ENCODE data around the gene FAM8A1. TPM values are rescaled to one million over a fixed set of nuclear protein-coding genes. Genes with fewer than 3 reads are reported as not detected.
"Not testable (repeated sequence)": the region's sequence is repeated elsewhere in the genome, so short reads cannot be mapped to it uniquely, and the experiment has no call there.

Gene FAM8A1
- total RNA-seq: 10 to 100 TPM; 13.7 to 55.7 (median 27.4) TPM

DNA sequence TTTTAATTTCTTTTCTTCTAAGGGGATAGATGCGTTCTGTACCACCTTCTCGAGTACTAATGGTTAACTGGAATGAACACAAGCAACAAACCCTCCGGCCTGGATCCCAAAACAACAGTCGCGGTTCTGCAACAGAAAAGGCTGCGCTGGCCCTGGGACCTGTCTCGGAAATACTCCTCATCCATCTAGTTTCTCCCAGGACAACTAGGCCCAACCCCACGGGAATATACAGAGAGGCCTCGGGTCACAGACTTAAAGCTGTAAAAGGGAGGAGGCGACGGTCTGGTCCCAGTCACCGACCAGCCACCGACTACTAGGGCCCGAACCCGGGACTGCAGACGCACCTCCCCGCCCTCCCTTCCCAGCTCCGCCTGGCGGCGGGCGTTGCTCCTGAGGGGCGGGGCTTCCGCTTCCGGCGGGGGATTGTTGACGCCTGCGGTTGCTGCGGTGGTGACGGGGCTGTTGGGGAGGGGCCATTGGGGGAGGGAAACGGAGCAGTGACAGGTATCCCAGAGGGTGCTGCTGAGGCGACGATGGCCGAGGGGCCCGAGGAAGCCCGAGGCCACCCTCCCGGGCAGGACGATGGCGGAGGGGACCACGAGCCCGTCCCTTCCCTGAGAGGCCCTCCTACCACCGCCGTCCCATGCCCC lies at the start of gene FAM8A1:
FAM8A1 (plus strand) TSS at position 426 of the 650 bp plus-strand sequence; CDS start at position 534, 108 bp downstream.
- Histone ChIP-seq H3K4me1 (replicated peaks in 1 of 2) (peaks cover 3 to 14% of the 10 kb centered on the region in 2 donors), H3K27ac (peak within 1 kb of the TSS; percentile 95 to 96), H3K4me3 (peak within 1 kb of the TSS; percentile 66 to 93 (median 89))
- in situ Hi-C loops (cut with MboI; ENCODE audit: low pct_unique_long_range_greater_than_20kb in 2 of 9, low sequenced_read_pairs in 9 of 9, unreplicated experiment in 9 of 9): loop anchor here in 8 of 9 experiments (10.0 to 25.0 kb wide), 3 partner anchors 205 to 445 kb away; no protein-coding TSS in a partner anchor
- WGBS, 10 experiments: 0 to 83% (median 41%) methylated on average over 1 to 9 of the region's 42 CpGs; no CpG with 5 or more reads in 2 of the 10 experiments
- peak; percentile 89 to 96 (median 94) for ATAC-seq (replicated peaks in 6 of 8)

DNA sequence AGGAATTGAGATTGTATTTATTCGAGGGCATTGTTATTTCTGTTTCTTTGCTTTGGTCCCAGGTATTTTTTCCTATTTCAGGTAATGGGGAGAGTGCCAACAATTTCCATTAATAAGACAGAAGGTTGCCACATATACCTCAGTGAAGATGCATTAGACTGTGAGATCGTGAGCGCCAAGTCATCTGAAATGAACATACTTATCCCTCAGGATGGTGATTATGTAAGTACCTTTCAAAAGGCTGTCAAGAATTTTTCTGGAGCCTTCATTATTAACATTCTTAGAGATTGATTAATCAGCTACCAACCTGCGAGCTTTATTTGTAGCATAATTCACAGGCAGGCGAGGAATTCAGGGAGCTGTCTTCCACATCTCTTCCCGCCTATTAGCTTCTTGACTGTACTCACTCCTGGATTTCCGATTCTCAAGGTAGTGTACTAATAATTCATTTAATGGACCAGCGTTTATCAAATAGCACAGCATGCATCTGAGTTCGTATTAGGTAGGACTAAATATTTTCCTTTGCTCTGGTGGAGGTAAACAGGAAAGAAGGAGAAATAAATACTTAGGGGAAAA lies 48.6 kb upstream of the FAM8A1 start:
- Histone ChIP-seq H3K27ac (no peak overlapping the region), H3K4me3 (no peak overlapping the region), H3K4me1 (replicated peaks in 1 of 2) (no peaks in the 10 kb centered on the region)
- 69 to 93% (median 86%) methylated on average over 2 to 9 of the region's 9 CpGs for WGBS, 10 experiments
- ATAC-seq (replicated peaks in 6 of 8): no peak
- in situ Hi-C loops (cut with MboI; ENCODE audit: low pct_unique_long_range_greater_than_20kb in 2 of 9, low sequenced_read_pairs in 9 of 9, unreplicated experiment in 9 of 9): no loop called here

DNA sequence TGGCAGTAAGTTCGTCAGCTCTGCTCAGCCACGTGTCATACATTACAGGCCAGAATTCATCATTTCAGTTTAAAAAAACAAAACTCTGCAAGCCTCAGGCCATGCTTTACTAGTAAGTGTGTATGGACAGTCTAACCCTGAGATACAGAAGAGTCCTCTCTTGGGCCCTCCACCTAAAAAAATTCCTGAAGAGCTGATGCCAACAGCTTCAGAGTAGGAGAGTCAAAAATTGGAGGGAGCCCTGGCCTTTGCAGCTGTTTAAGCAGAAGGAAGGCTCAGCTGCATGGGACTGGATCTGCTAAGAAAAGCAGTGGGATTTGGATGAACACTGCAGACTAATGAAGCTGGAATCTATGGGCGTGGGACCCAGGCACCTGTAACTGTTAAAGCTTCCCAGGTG lies 47.2 kb upstream of the FAM8A1 start:
- in situ Hi-C loops (cut with MboI; ENCODE audit: low pct_unique_long_range_greater_than_20kb in 2 of 9, low sequenced_read_pairs in 9 of 9, unreplicated experiment in 9 of 9): no loop called here
- no peak overlapping the region for H3K27ac ChIP-seq
- no peaks in the 10 kb centered on the region for H3K4me1 ChIP-seq (replicated peaks in 1 of 2)
- ATAC-seq (replicated peaks in 6 of 8): no peak
- no peak overlapping the region for H3K4me3 ChIP-seq
- 33 to 100% (median 79%) methylated on average over 1 to 3 of the region's 3 CpGs; no CpG with 5 or more reads in 4 of the 10 experiments for WGBS, 10 experiments

DNA sequence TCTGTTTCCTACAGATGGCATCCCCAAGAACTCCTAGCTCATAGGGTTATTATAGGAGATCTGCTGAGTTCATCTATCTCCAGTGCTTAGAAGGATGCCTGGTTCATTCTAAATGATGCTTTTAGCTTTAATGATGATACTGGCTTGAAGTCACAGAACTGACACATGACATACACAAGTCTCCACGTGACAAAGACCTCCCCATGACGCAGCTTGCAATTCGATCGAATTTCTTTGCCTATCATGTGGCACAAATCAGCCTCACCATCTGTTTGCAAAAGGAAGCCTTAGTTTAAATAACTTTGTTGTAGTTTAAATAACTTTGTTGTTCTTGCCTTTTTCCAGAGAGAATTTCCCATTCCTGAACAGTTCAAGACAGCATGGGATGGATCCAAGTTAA lies 44.1 kb upstream of the FAM8A1 start:
- ATAC-seq (replicated peaks in 6 of 8): no peak
- WGBS, 10 experiments: 7 to 100% (median 90%) methylated on average over 3 to 4 of the region's 4 CpGs; no CpG with 5 or more reads in 2 of the 10 experiments
- H3K27ac ChIP-seq: no peak overlapping the region
- no peak overlapping the region for H3K4me3 ChIP-seq
- in situ Hi-C loops (cut with MboI; ENCODE audit: low pct_unique_long_range_greater_than_20kb in 2 of 9, low sequenced_read_pairs in 9 of 9, unreplicated experiment in 9 of 9): no loop called here
- no peaks in the 10 kb centered on the region for H3K4me1 ChIP-seq (replicated peaks in 1 of 2)

GRCh38 chr6:17562636-17563035 lies 37.5 kb upstream of the FAM8A1 start:
- H3K4me1 ChIP-seq (replicated peaks in 1 of 2): no peaks in the 10 kb centered on the region
- ATAC-seq (replicated peaks in 6 of 8): no peak
- no peak overlapping the region for H3K27ac ChIP-seq
- WGBS, 10 experiments: 34 to 92% (median 75%) methylated on average over 2 to 3 of the region's 3 CpGs
- in situ Hi-C loops (cut with MboI; ENCODE audit: low pct_unique_long_range_greater_than_20kb in 2 of 9, low sequenced_read_pairs in 9 of 9, unreplicated experiment in 9 of 9): no loop called here
- no peak overlapping the region for H3K4me3 ChIP-seq

DNA sequence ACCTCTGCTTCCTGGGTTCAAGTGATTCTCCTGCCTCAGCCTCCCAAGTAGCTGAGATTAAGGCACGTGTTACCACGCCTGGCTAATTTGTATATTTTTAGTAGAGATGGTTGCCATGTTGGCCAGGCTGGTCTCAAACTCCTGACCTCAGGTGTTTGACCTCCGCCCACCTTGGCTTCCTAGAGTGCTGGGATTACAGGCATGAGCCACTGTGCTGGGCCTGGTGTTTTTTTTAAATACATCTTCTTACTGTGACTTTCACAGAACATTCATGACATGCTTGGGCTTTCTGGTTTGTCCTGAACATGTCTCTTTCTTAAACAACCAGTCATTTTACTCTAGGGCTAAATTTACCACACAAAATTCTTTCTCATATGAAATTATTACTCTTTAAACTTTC lies 34.7 kb upstream of the FAM8A1 start:
- WGBS, 10 experiments: 0 to 100% (median 61%) methylated on average over 1 to 3 of the region's 3 CpGs; no CpG with 5 or more reads in 1 of the 10 experiments
- no peak for ATAC-seq (replicated peaks in 6 of 8)
- in situ Hi-C loops (cut with MboI; ENCODE audit: low pct_unique_long_range_greater_than_20kb in 2 of 9, low sequenced_read_pairs in 9 of 9, unreplicated experiment in 9 of 9): no loop called here
- no peak overlapping the region for H3K27ac ChIP-seq
- no peak overlapping the region for H3K4me3 ChIP-seq
- no peaks in the 10 kb centered on the region for H3K4me1 ChIP-seq (replicated peaks in 1 of 2)

DNA sequence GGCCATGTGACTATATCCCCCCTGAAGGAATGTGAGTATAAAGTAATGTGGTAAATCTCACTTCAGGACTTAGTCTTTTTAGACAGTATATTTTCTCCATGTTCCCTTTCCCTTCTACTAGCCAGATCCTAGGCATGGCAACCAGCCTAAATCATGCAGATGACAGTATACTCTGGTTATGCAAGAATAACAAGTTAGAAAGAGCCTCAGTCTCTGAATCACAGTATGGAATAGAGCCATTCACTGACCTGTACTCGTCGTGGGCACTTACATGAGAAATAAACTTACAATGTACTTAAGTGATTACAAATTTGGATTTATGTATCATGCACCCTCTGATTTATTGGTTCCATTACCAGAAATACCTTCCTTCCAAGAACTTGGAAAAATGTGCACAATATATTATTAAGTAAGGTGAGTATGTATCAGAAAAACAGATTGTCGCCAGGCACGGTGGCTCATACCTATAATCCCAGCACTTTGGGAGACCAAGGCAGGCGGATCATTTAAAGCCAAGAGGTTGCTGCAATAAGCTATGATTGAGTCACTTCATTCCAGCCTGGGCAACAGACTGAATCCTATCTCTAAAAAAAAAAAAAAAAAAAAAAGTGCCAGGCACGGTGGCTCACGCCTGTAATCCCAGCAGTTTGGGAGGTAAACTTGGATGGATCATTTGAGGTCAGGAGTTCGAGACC lies 25.1 kb upstream of the FAM8A1 start:
- H3K27ac ChIP-seq: no peak overlapping the region
- H3K4me1 ChIP-seq (replicated peaks in 1 of 2): no peaks in the 10 kb centered on the region
- WGBS, 10 experiments: 17 to 96% (median 82%) methylated on average over 1 to 7 of the region's 8 CpGs; no CpG with 5 or more reads in 2 of the 10 experiments
- peak in 2 of 8 experiments; percentile 75 to 77 for ATAC-seq (replicated peaks in 6 of 8)
- in situ Hi-C loops (cut with MboI; ENCODE audit: low pct_unique_long_range_greater_than_20kb in 2 of 9, low sequenced_read_pairs in 9 of 9, unreplicated experiment in 9 of 9): loop anchor here in 5 of 9 experiments (25.0 kb wide), 1 partner anchor 413 kb away; no protein-coding TSS in a partner anchor
- H3K4me3 ChIP-seq: no peak overlapping the region

- in situ Hi-C loops (cut with MboI; ENCODE audit: low pct_unique_long_range_greater_than_20kb in 2 of 9, low sequenced_read_pairs in 9 of 9, unreplicated experiment in 9 of 9): loop anchor here in 5 of 9 experiments (25.0 kb wide), 1 partner anchor 415 kb away; no protein-coding TSS in a partner anchor
- no peak for ATAC-seq (replicated peaks in 6 of 8)
- no peak overlapping the region for H3K27ac ChIP-seq
- 50 to 100% (median 92%) methylated on average over 1 of the region's 1 CpG; no CpG with 5 or more reads in 4 of the 10 experiments for WGBS, 10 experiments
- no peak overlapping the region for H3K4me3 ChIP-seq
- H3K4me1 ChIP-seq (replicated peaks in 1 of 2): no peaks in the 10 kb centered on the region
These were observed 23.0 kb upstream of the FAM8A1 start for GRCh38 chr6:17577059-17577458.

DNA sequence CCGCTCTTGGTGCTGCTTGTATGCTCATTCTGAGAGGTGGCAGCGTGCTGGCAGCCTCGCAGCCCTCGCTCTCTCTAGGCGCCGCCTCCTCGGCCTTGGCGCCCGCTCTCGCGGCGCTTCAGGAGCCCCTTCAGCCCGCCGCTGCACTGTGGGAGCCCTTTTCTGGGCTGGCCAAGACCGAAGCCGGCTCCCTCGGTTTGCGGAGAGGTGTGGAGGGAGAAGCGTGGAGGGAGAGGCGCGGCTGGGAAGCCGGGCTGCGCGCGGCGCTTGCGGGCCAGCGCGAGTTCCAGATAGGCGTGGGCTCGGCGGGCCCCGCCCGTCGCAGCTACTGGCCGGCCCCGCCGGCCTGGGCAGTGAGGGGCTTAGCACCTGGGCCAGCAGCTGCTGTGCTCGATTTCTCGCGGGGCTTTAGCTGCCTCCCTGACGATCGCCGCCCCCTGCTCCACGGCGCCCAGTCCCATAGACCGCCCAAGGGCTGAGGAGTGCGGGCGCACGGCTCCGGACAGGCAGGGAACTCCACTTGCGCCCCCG lies 19.5 kb upstream of the FAM8A1 start:
- peak in 7 of 8 experiments; percentile 63 to 89 (median 72) for ATAC-seq (replicated peaks in 6 of 8)
- H3K27ac ChIP-seq: no peak overlapping the region
- no peaks in the 10 kb centered on the region for H3K4me1 ChIP-seq (replicated peaks in 1 of 2)
- H3K4me3 ChIP-seq: peak overlapping the region in 3 of 5 donors; percentile 15 to 34 (median 30)
- WGBS, 10 experiments: 45 to 100% (median 77%) methylated on average over 2 to 18 of the region's 53 CpGs; no CpG with 5 or more reads in 6 of the 10 experiments
- in situ Hi-C loops (cut with MboI; ENCODE audit: low pct_unique_long_range_greater_than_20kb in 2 of 9, low sequenced_read_pairs in 9 of 9, unreplicated experiment in 9 of 9): loop anchor here in 7 of 9 experiments (10.0 to 25.0 kb wide), 2 partner anchors 418 to 426 kb away; no protein-coding TSS in a partner anchor

DNA sequence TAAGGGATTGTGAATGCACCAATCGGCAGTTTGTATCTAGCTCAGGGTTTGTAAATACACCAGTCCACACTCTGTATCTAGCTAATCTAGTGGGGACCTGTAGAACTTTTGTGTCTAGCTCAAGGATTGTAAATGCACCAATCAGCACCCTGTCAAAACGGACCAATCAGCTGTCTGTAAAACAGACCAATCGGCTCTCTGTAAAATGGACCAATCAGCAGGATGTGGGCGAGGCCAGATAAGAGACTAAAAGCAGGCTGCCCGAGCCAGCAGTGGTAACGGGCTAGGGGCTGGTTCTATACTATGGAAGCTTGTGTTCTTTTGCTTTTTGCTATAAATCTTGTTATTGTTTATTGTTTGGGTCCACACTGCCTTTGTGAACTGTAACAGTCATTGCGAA lies 18.8 kb upstream of the FAM8A1 start:
- in situ Hi-C loops (cut with MboI; ENCODE audit: low pct_unique_long_range_greater_than_20kb in 2 of 9, low sequenced_read_pairs in 9 of 9, unreplicated experiment in 9 of 9): loop anchor here in 7 of 9 experiments (10.0 to 25.0 kb wide), 2 partner anchors 419 to 426 kb away; no protein-coding TSS in a partner anchor
- H3K4me3 ChIP-seq; H3K4me1 ChIP-seq (replicated peaks in 1 of 2); ATAC-seq (replicated peaks in 6 of 8); H3K27ac ChIP-seq: not testable (repeated sequence)
- 80 to 100% (median 96%) methylated on average over 1 to 7 of the region's 7 CpGs; no CpG with 5 or more reads in 2 of the 10 experiments for WGBS, 10 experiments

- Histone ChIP-seq H3K4me3 (no peak overlapping the region), H3K4me1 (replicated peaks in 1 of 2) (no peaks in the 10 kb centered on the region), H3K27ac (no peak overlapping the region)
- in situ Hi-C loops (cut with MboI; ENCODE audit: low pct_unique_long_range_greater_than_20kb in 2 of 9, low sequenced_read_pairs in 9 of 9, unreplicated experiment in 9 of 9): loop anchor here in 7 of 9 experiments (10.0 to 25.0 kb wide), 2 partner anchors 422 to 429 kb away; no protein-coding TSS in a partner anchor
- ATAC-seq (replicated peaks in 6 of 8): peak in 5 of 8 experiments; percentile 17 to 55 (median 52)
- WGBS, 10 experiments: 4 to 100% (median 40%) methylated on average over 1 to 5 of the region's 5 CpGs
These were observed 16.3 kb upstream of the FAM8A1 start for GRCh38 chr6:17583811-17584210.

DNA sequence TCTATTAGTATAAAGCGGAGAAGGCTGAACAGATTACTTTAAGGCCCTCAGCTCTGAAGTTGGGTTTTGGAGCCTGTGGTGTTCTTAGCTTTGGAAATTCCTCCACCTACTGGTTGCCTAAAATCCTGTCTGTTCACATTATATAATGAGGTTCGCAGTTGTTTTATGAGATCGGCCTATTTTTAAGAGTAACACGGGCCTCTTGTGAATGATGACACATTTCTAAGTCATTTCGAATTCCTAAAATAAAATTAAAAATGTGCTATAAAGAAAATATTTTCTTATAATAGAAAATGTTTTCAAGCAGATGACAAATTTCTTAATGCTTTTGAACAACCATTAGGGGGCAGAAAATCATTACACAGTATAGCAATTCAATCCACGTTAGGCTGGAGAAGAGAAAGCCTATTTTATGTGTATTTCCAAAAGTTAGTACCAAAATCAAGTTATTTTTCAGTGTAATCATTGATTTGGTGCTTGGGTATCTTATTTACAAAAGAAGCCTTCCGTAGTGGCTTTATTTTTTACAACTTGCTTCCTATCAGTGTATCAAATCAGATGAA lies 15.8 kb upstream of the FAM8A1 start:
- Histone ChIP-seq H3K27ac (no peak overlapping the region), H3K4me3 (peak overlapping the region; percentile 15 to 21 (median 19)), H3K4me1 (replicated peaks in 1 of 2) (no peaks in the 10 kb centered on the region)
- in situ Hi-C loops (cut with MboI; ENCODE audit: low pct_unique_long_range_greater_than_20kb in 2 of 9, low sequenced_read_pairs in 9 of 9, unreplicated experiment in 9 of 9): loop anchor here in 7 of 9 experiments (10.0 to 25.0 kb wide), 2 partner anchors 422 to 430 kb away; no protein-coding TSS in a partner anchor
- WGBS, 10 experiments: 2 to 33% (median 12%) methylated on average over 2 to 7 of the region's 7 CpGs
- peak; percentile 54 to 97 (median 85) for ATAC-seq (replicated peaks in 6 of 8)

Measured in motor neuron (in vitro differentiated cells).